ENCODE results near the gene SDF4.

The SDF4 gene

DNA sequence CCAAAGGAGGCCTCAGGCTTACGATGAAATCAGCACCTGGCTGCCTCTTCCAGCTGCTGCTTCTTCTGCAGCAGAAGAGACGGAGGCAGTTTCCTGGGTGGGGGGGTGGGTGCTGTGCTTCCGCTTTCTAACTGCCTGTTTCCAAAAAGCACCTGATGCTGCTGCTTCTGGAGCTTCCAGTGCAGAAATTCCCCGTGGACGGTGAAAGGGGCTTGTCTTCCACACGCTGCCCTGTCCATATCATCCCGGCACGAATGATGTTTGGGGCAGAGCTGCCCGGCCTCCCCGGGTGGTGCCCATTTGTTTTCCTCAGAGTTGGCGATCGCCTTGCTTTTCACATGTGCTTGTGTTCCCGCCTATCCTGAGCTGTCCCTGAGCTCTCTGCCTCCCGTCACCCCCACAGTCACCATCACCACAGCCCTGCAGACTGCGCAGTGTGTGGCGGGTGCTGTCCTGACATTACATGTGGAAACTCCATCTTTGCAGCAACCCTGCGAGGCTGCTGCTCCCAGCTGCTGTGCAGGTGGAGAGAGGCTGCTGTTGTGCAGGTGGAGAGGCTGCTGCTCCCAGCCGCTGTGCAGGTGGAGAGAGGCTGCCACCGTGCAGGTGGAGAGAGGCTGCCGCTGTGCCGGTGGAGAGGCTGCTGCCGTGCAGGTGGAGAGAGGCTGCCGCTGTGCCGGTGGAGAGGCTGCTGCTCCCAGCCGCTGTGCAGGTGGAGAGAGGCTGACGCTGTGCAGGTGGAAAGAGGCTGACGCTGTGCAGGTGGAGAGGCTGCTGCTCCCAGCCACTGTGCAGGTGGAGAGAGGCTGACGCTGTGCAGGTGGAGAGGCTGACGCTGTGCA is 56.4 kb downstream of the SDF4 start:
- DNase-seq: peak; percentile 79

DNA sequence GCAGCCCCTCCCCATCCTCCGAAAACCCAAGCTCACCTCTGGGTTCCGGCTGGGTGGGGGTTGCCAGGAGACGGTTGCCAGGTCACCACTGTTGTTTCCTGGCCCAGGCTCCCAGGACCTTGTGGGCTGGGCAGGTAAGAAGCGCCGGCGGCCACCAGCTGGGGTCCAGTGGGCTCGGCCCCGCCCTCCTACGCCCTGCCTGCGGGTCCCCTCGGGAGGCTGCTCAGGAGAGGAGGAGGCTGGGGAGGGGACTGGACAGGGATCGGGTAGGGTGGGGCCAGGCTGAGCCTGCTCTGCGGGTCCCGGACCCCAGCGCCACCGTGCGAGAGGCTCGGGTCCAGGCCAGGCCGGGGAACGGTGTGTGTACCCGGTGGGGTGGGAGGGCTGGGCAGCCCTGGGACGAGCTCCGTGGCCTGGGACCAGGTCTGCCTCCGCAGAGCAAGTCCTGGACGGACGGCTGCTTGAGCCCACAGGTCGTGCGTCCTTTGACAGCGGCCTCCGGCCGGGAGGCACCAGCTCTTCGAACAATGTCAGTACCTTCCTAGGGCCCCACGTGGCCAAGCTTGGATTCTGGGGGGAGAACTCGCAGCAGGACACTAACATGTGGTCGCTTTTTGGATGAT is 57.9 kb downstream of the SDF4 start, which contains the start of gene TTLL10:
TSS of gene TTLL10 (plus strand) at position 88 of the 623 bp plus-strand sequence. CDS start 5,336 bp downstream, outside the sequence.
- no peak for DNase-seq

DNA sequence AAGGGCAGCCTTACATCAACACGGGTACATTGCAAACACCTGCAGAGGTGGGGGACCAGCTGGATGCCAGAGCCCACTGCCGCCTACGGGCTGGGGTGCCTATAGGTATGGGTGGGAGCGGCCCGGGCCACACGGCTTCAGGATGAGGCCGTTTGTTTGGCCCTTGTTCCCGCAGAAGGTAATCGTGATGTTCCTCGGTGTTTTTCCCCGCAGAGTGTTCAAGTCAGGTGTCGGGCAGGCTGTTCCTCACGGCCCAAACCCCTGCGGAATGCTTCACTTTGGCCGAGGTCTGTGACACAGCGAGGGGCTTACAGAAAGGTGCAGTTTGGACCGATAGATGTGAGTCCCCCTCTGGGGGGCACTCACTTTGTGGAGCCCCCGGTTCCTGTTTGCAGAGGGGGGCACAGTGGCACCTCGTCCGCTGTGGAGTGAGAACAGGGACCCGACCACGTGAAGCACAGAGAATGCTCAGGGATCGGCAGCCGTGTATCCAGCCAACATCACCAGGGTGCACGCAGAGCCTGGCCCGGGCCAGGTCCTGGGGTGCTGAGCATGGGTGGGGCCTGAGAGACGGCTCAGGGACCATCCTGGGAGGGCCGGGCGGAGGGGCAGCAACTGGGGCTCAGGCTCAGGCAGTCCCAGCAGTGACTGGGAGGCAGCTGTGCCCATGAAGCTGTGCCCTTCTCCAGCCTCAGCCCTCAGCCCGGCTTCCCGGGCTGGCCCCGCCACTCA is 58.6 kb downstream of the SDF4 start:
- DNase-seq: no peak

DNA sequence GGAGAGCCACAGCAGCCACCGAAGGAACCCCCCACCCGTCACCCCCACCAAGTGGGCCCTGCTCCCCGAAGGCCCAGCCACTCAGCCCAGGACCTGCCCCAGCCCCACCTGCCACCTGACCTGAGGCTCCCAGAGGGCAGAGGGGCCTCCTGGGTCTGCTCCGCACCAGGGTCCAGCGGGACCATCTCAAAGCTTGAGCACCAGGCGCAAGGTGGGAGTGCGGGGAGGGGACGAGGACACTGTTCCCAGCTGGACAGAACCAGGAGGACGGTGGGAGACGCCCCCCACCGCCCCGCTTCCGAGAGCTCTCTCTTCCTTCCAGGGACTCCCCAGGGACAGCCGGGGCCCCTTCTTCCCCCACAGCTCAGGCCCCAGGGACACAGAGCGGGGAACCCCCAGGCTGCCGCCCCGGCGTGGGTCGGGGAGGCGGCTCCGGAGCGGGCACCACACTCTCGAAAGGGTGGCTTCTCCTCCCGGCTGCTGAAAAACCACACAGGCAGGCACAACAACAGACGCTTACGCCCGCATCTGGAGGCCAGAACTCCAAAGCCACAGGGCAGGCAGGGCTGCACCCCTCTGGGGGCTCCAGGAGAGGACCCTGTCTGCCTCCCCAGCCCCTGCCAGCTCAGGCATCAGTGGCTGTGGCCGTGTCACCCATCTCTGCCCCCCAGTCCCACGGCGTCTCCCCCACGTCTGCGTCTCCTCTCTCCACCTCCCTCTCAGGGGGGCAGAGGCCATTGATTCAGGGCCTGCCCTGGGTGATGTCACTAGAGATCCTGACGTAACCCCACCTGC is 60.1 kb downstream of the SDF4 start:
- DNase-seq: no peak

DNA sequence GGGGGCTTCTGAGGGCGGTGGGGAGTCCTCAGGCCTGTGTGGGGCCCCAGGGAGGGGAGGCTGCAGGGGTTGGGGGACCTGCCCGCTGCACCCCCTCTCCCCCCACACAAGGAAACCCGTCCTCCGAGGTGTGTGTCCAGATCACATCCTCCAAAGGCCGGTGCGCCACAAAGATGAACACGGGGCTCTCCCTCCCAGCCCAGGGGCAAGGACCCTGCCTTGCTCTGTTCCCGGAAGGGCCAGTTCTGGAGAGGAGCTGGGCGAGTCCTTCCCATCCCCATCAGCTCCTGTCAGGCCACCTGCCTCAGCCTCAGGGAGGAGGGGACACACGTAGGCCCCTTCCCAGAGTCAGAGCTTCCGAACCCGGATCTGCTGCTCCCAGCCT is 60.6 kb downstream of the SDF4 start:
- no peak for DNase-seq

DNA sequence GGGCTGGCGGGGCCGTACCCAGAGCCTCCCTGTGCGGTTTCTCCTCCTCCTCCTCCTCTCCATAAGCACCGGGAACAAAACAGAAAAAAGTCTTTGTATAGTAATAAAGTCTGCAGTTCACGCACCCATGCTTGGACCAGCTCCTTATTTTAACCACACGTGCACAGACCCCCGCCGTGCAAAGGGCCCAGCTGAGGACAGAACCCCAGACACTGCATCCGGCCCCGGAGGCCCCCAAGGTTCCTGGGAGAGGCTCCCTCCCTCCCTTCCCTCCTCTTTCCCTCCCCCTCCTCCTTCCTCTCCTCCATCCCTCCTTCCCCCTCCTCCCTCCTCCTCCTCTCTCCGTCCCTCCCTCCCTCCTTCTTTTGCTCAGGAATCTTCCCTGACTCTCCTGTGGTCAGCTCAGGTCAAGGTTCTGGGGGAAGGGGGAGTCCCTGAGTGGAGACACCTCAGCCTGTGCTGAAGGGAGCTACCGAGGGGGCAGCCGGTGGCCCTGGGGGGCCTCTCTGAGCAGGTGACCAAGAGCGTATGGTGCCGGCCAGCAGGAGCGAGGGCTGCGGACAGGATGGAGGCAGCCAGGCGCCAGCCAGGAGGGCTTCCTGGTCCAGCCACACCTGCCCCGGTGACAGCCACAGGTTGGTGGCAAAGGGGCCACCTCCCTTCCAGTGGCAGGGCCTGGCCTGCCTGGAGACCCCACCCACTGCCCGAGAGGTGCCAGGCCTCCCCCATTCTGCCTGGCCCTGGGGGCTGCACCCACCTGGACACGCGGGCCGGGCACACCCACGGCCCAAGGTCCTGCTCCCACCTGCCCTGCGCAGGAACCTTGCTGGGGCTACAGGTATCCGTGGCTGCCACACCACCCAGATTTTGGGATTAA is 61.3 kb downstream of the SDF4 start:
- no peak for DNase-seq

DNA sequence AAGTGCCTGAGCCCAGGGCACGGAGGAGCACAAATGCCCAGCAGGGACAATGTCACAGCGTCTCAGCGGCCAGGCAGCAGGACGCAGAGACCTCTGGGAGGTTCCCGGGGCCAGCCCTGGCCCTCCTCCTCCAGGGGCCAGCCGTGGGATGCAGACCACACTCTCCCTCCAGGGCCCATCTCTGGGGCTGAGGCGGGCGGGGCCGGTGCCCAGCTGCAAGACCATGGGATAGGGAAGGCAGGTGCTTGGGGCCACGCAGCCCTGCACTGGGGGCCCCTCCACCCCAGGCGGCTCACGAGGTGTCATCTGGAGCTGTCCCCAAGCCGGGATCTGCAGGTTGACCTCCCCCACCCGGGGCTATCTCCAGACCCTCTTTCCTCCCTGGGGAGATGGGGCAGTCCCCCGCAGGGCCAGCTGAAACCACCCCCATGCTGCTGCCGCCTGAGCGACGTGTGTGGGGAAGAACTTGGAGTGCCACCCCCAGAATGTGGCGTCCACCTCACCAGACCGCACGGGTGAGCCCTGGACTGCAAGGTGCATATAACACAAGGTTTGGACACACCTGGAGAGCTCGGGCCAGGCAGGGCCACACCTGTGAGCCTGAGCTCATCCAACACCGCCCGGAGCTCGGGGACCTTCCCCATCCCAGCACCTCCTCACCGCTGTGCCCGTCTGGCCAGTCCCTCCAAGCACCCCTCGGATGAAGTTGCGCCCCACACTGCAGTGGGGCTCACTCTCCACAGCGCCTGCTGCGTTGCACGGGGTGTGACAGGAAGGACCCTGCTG is 62.2 kb downstream of the SDF4 start:
- no peak for DNase-seq

DNA sequence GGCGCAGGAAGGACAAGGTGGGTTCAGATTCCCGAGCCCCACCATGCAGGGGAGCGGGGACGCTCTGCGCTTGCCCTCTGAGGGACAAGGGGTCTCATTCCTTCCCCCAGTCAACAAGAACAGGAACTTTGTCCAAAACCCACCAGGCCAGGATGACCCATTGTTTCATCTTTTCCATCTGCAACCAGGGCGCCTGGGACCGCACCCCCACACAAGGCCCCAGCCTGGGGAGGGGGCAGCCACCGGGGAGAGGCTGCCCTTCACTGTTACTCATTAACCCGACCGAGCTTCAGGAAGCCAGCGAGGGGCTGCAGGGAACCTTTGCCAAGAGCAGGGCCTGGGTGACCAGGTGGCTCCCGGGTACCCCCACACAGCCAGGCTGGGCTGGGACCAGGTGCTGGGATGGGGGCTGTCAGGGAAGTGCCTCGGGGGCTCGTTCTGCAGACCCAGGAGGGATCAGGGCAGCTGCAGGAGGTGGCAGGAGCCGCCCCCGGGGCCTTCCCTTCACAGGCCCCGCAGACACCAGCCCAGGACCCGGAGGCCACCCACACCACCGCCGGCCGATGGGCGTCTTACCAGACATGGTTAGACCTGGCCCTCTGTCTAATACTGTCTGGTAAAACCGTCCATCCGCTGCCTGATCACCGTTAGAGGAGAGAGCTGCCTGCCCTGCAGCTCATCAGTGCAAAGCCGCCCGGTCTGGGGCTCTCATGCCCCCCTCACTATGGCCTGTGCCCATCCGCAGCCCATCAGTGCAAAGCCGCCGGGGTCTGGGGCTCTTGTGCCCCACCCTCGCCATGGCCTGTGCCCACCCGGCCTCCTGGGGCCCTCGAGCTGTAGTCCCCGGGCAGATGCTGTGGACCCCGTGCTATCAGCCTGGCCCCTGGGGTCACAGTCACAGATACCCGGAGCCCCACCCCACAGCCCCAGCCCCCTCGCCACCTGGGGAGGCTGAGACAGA is 63.1 kb downstream of the SDF4 start:
- no peak for DNase-seq

DNA sequence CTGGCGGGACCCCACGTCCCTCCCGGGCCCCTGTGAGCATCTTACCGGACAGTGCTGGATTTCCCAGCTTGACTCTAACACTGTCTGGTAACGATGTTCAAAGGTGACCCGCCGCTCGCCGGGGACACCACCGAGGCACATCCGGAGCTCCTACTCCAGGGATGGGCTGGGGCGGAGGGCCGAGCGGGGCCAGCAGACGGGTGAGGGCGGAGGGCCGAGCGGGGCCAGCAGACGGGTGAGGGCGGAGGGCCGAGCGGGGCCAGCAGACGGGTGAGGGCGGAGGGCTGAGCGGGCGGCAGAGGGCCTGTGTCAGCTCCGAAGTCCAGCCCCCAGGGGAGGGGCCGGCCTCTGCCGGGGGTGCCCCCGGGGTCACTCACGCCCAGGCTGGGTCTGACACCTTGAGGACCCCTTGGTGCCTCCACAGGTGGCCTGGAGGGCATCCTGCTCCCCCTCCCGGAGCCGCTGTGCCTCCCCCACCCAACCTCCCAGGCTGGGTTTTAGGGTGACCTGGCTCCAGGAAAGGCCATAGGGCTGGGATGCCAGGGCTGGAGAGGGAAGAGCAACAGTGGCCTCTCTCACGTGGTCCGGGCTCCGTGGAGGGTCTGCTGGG is 63.9 kb downstream of the SDF4 start:
- DNase-seq: no peak

DNA sequence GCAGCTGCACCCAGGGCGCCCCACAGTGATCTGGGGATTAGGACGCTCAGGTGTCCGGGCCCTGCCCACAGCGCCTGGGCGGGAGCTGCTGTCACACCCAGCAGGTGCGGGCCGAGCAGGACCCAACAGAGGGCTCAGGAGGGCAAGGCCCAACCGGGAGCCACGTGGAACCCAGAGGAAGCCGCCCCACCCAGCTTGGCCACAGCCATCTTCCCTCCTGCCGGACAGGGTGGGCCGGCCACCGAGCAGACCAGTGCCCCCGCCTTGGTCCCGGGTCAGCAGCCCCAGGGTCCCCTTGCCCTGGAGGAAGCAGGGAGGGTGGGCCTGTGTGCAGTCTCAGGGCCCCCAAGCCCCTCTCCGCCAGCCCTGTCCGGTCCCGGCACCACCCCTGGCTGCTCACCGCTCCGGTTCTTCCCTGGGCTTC is 64.4 kb downstream of the SDF4 start:
- no peak for DNase-seq
